SU-DHL-6 (cell line): ENCODE data around the gene PCF11.

Experiments used
- H2AFZ ChIP-seq: fragments of 200-600 bp; sonication (generic); 2 replicates; pipeline ENCODE4 v1.6.1; 2014; ENCODE audit warnings: low read depth, mild to moderate bottlenecking, moderate library complexity, mixed read lengths, antibody characterized with exemption, low read length; ENCODE audit not compliant: severe bottlenecking
- H3F3A ChIP-seq: fragments of 200-600 bp; shearing (Covaris generic); 2 replicates; pipeline ENCODE4 v1.6.0; 2016; ENCODE audit warnings: antibody characterized with exemption, mild to moderate bottlenecking; ENCODE audit not compliant: insufficient read depth
- H3K27ac ChIP-seq: fragments of 200-600 bp; sonication (generic); 2 replicates; pipeline ENCODE4 v1.5.1; 2016; ENCODE audit warnings: low read depth, mild to moderate bottlenecking, low read length, moderate library complexity, mixed read lengths
- H3K27me3 ChIP-seq: fragments of 200-600 bp; sonication (generic), shearing (Covaris generic); 2 replicates; pipeline ENCODE4 v1.6.0; 2014; ENCODE audit warnings: mild to moderate bottlenecking, low read length
- H3K36me3 ChIP-seq: fragments of 200-600 bp; sonication (generic); 2 replicates; pipeline ENCODE4 v1.6.1; 2014; ENCODE audit warnings: mild to moderate bottlenecking, low read length, mixed read lengths
- H3K4me2 ChIP-seq: fragments of 300-600, 200-600 bp; shearing (Covaris generic), sonication (generic); 2 replicates; pipeline ENCODE4 v1.6.0; 2014; ENCODE audit warnings: low read length, low read depth, mild to moderate bottlenecking; ENCODE audit not compliant: poor library complexity, severe bottlenecking
- H3K4me3 ChIP-seq: fragments of 200-600 bp; sonication (generic); 2 replicates; pipeline ENCODE4 v1.5.1; 2014; ENCODE audit warnings: antibody characterized with exemption, low read length, mild to moderate bottlenecking, mixed read lengths; ENCODE audit not compliant: insufficient read depth, poor library complexity, severe bottlenecking
- H3K79me2 ChIP-seq: fragments of 200-600 bp; sonication (generic); 2 replicates; pipeline ENCODE4 v1.6.1; 2014; ENCODE audit warnings: mild to moderate bottlenecking, low read length, moderate library complexity; ENCODE audit not compliant: insufficient read depth
- H3K9ac ChIP-seq: fragments of 200-600 bp; sonication (generic); 2 replicates; pipeline ENCODE4 v1.7.0; 2014; ENCODE audit warnings: mild to moderate bottlenecking, low read length
- H3K9me2 ChIP-seq: fragments of 200-600 bp; sonication (generic); replicated peaks from 2 replicates; pipeline ENCODE4 v1.6.1; 2014; ENCODE audit warnings: low read length; ENCODE audit not compliant: insufficient read depth
- H3K9me3 ChIP-seq: fragments of 200-600 bp; sonication (generic); 2 replicates; pipeline ENCODE4 v1.6.1; 2014; ENCODE audit warnings: low read length, mixed read lengths; ENCODE audit not compliant: insufficient read depth
- H4K20me1 ChIP-seq: fragments of 200-600 bp; sonication (generic); 2 replicates; pipeline ENCODE4 v1.6.1; 2014; ENCODE audit warnings: low read depth, mild to moderate bottlenecking, antibody characterized with exemption, low read length, moderate library complexity, mixed read lengths
- CTCF ChIP-seq: fragments of 200-600 bp; sonication (generic); IDR thresholded peaks from one replicate; pipeline ENCODE4 v1.5.1; 2017; ENCODE audit warnings: antibody characterized with exemption, mild to moderate bottlenecking, low read length, moderate library complexity; ENCODE audit not compliant: insufficient read depth, poor library complexity, severe bottlenecking
- EZH2phosphoT487 ChIP-seq: fragments of 200-600 bp; sonication (generic), shearing (Covaris generic); conservative IDR thresholded peaks from 2 replicates; pipeline ENCODE4 v1.6.1; 2018; ENCODE audit warnings: mild to moderate bottlenecking, antibody characterized with exemption, low read length, moderate library complexity, mixed read lengths

The PCF11 gene

GRCh38 chr11:83152264-83152663 is 4.7 kb upstream of the PCF11 start:
- H3K4me2 ChIP-seq, result no peak overlapping the region
- no peaks in the 10 kb centered on the region for H3K9me3 ChIP-seq
- H3K9me2 ChIP-seq, result no peaks in the 10 kb centered on the region
- H4K20me1 ChIP-seq, result no peaks in the 10 kb centered on the region
- no peaks in the 10 kb centered on the region for H3K27me3 ChIP-seq
- no peak overlapping the region for H3K9ac ChIP-seq
- H3K36me3 ChIP-seq, result no peaks in the 10 kb centered on the region
- H3K27ac ChIP-seq, result no peak overlapping the region
- no peak overlapping the region for H2AFZ ChIP-seq
- H3K4me3 ChIP-seq, result no peak overlapping the region
- peaks cover 8% of the 10 kb centered on the region; the same call in 1 of the 2 replicates for H3F3A ChIP-seq
- TF ChIP-seq CTCF (no peak), EZH2phosphoT487 (no peak)
- H3K79me2 ChIP-seq, result peaks cover 3% of the 10 kb centered on the region

GRCh38 chr11:83153764-83154163 is 3.2 kb upstream of the PCF11 start:
- Histone ChIP-seq H3K4me2 (no peak overlapping the region), H3K27ac (no peak overlapping the region), H3K4me3 (no peak overlapping the region), H3K9me2 (no peaks in the 10 kb centered on the region), H3K27me3 (no peaks in the 10 kb centered on the region), H3F3A (peaks cover 8% of the 10 kb centered on the region; the same call in 1 of the 2 replicates), H3K79me2 (peaks cover 18% of the 10 kb centered on the region), H3K9me3 (no peaks in the 10 kb centered on the region), H3K36me3 (peaks cover 4% of the 10 kb centered on the region), H4K20me1 (peaks cover 5% of the 10 kb centered on the region), H3K9ac (no peak overlapping the region), H2AFZ (no peak overlapping the region)
- TF ChIP-seq CTCF, result no peak
- no peak for TF ChIP-seq EZH2phosphoT487

DNA sequence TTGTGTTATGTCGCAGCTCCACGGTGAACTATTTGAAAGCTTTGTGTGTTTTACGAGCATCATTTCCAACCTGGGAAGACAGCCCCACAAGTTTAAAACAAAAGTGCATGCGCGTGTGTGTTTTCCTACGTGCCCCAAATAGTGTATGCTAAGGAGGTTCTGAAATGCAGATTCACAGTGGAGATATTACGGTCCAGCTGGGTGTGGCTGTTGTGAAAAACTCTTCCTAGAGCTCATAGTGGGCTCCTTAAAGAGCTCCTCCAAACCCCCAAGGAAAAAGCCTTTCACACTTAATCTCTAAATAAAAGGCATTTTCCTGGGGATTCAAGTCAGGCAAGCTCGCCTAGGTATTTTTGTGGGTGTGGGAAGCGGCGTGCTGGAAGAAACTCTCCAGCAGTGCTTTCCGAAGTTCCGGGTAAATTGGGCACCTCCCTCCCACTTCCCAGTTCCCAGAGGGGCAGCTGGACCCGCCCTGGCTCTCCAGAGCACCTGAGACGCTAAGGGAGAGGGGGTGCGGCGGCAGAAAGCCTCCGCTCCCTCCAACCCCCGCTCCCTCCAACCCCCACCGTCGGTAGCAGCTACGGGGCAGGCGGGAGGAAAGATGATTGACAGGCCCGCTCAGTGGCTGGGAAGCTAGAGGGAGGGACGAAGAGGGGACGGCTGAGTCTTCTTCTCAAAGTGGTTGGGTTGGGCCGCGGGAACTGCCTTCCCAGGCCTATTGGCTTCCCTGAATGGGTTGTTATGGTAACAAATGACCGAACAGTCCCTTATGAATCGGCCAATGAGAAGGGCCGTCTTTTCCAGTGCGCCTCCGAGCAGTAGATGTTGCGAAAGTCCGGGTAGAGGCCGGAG is 561 bp upstream of the PCF11 start:
- peaks cover 17% of the 10 kb centered on the region; the same call in 1 of the 2 replicates for H3F3A ChIP-seq
- H3K79me2 ChIP-seq, result peaks cover 44% of the 10 kb centered on the region
- TF ChIP-seq EZH2phosphoT487, result no peak
- TF ChIP-seq CTCF, result no peak
- H3K36me3 ChIP-seq, result peaks cover 27% of the 10 kb centered on the region
- H3K27ac ChIP-seq, result peak overlapping the region; percentile 66
- H3K9me2 ChIP-seq, result no peaks in the 10 kb centered on the region
- peaks cover 30% of the 10 kb centered on the region for H4K20me1 ChIP-seq
- peak overlapping the region; percentile 90 for H3K4me3 ChIP-seq
- H3K4me2 ChIP-seq, result peak overlapping the region; percentile 99
- peak overlapping the region; percentile 96 for H2AFZ ChIP-seq
- no peaks in the 10 kb centered on the region for H3K27me3 ChIP-seq
- H3K9me3 ChIP-seq, result no peaks in the 10 kb centered on the region
- H3K9ac ChIP-seq, result peak overlapping the region; percentile 90
